H9 (cell line): ENCODE data around the gene RASA2. TPM values are rescaled to one million over a fixed set of nuclear protein-coding genes. Genes with fewer than 3 reads are reported as not detected.

Experiments used
- DNase-seq: peaks from one replicate; pipeline ENCODE4 v3.0.0-alpha.2; 2017
- H2AFZ ChIP-seq: one replicate; pipeline ENCODE4 v1.6.1; 2013; ENCODE audit warnings: mild to moderate bottlenecking, low read length, control low read depth, moderate library complexity
- H2AK5ac ChIP-seq: 2 replicates; pipeline ENCODE4 v1.6.1; 2013; ENCODE audit warnings: low read length, control low read depth, mixed read lengths; ENCODE audit not compliant: insufficient read length
- H2BK120ac ChIP-seq: one replicate; pipeline ENCODE4 v1.6.1; 2013; ENCODE audit warnings: low read depth, mild to moderate bottlenecking, low read length, control low read depth, inconsistent platforms; ENCODE audit not compliant: poor library complexity, severe bottlenecking
- H2BK12ac ChIP-seq: 2 replicates; pipeline ENCODE4 v1.6.1; 2013; ENCODE audit warnings: low read length, control low read depth, mixed read lengths, low read depth; ENCODE audit not compliant: insufficient read length
- H2BK15ac ChIP-seq: 2 replicates; pipeline ENCODE4 v1.6.1; 2013; ENCODE audit warnings: low read depth, low read length, control low read depth
- H2BK20ac ChIP-seq: one replicate; pipeline ENCODE4 v1.6.1; 2013; ENCODE audit warnings: low read depth, mild to moderate bottlenecking, low read length, control low read depth, inconsistent platforms; ENCODE audit not compliant: poor library complexity, severe bottlenecking
- H2BK5ac ChIP-seq: 2 replicates; pipeline ENCODE4 v1.6.1; 2013; ENCODE audit warnings: low read length, control low read depth, mixed read lengths; ENCODE audit not compliant: insufficient read length
- H3K14ac ChIP-seq: 2 replicates; pipeline ENCODE4 v1.6.1; 2013; ENCODE audit warnings: low read length, control low read depth; ENCODE audit not compliant: insufficient read depth
- H3K18ac ChIP-seq: 2 replicates; pipeline ENCODE4 v1.6.1; 2013; ENCODE audit warnings: low read depth, mild to moderate bottlenecking, mixed read lengths, low read length, control low read depth; ENCODE audit not compliant: insufficient read length
- H3K23ac ChIP-seq: 2 replicates; pipeline ENCODE4 v1.6.1; 2013; ENCODE audit warnings: low read length, control low read depth, mixed read lengths, low read depth; ENCODE audit not compliant: insufficient read length
- H3K23me2 ChIP-seq: 2 replicates; pipeline ENCODE4 v1.6.1; 2013; ENCODE audit warnings: low read depth, mild to moderate bottlenecking, mixed read lengths, low read length, control low read depth; ENCODE audit not compliant: insufficient read length, poor library complexity, severe bottlenecking
- H3K27ac ChIP-seq: 2 replicates; pipeline ENCODE4 v1.5.1; 2013; ENCODE audit warnings: low read length, control low read depth, mixed read lengths, low read depth; ENCODE audit not compliant: insufficient read length
- H3K27me3 ChIP-seq: 2 replicates; pipeline ENCODE4 v1.6.1; 2013; ENCODE audit warnings: low read length, control low read depth, inconsistent platforms; ENCODE audit not compliant: insufficient read depth
- H3K4ac ChIP-seq: 2 replicates; pipeline ENCODE4 v1.6.1; 2013; ENCODE audit warnings: low read depth, mild to moderate bottlenecking, control low read depth, inconsistent platforms, low read length, moderate library complexity
- H3K4me1 ChIP-seq: 2 replicates; pipeline ENCODE4 v1.6.1; 2013; ENCODE audit warnings: low read length, control low read depth, inconsistent platforms; ENCODE audit not compliant: insufficient read depth
- H3K4me2 ChIP-seq: 2 replicates; pipeline ENCODE4 v1.6.1; 2013; ENCODE audit warnings: low read length, control low read depth, mixed read lengths; ENCODE audit not compliant: insufficient read length, insufficient read depth
- H3K56ac ChIP-seq: 2 replicates; pipeline ENCODE4 v1.6.1; 2013; ENCODE audit warnings: low read depth, mild to moderate bottlenecking, mixed read lengths, low read length, control low read depth; ENCODE audit not compliant: insufficient read length
- H3K79me1 ChIP-seq: 2 replicates; pipeline ENCODE4 v1.6.1; 2013; ENCODE audit warnings: low read depth, mild to moderate bottlenecking, moderate library complexity, low read length, control low read depth, inconsistent platforms; ENCODE audit not compliant: insufficient read depth, poor library complexity, severe bottlenecking
- H3K79me2 ChIP-seq: 2 replicates; pipeline ENCODE4 v1.6.1; 2013; ENCODE audit warnings: low read length, control low read depth, inconsistent platforms; ENCODE audit not compliant: insufficient read depth
- H3K9ac ChIP-seq: 2 replicates; pipeline ENCODE4 v1.6.1; 2013; ENCODE audit warnings: low read length, control low read depth, mixed read lengths; ENCODE audit not compliant: insufficient read length; ENCODE audit errors: extremely low read depth
- H3K9me3 ChIP-seq: one replicate; pipeline ENCODE4 v1.6.1; 2013; ENCODE audit warnings: low read depth, low read length, inconsistent platforms; ENCODE audit not compliant: control insufficient read depth
- H3T11ph ChIP-seq: one replicate; pipeline ENCODE4 v1.6.1; 2013; ENCODE audit warnings: mild to moderate bottlenecking, low read length, control low read depth, inconsistent platforms
- H4K20me1 ChIP-seq: one replicate; pipeline ENCODE4 v1.6.1; 2013; ENCODE audit not compliant: control insufficient read depth, insufficient read length, insufficient read depth
- H4K5ac ChIP-seq: 2 replicates; pipeline ENCODE4 v1.6.1; 2013; ENCODE audit warnings: low read depth, mild to moderate bottlenecking, mixed read lengths, low read length, control low read depth; ENCODE audit not compliant: insufficient read length
- H4K8ac ChIP-seq: replicated peaks from 2 replicates; pipeline ENCODE4 v1.6.1; 2013; ENCODE audit warnings: low read length, control low read depth, mixed read lengths, low read depth; ENCODE audit not compliant: insufficient read length
- H4K91ac ChIP-seq: 2 replicates; pipeline ENCODE4 v1.6.1; 2013; ENCODE audit warnings: low read depth, mild to moderate bottlenecking, moderate library complexity, mixed read lengths, low read length, control low read depth; ENCODE audit not compliant: insufficient read length
- H3K27ac Mint-ChIP-seq, 3 experiments: 2 replicates in 2 of 3; 3 replicates in 1 of 3; pipeline ENCODE4 v1.8.0; 2020 to 2021; ENCODE audit warnings: mixed read lengths in 3 of 3, mild to moderate bottlenecking in 1 of 3, moderate library complexity in 1 of 3
- H3K27me3 Mint-ChIP-seq: 2 replicates; pipeline ENCODE4 v1.8.0; 2021; ENCODE audit warnings: low read depth, mild to moderate bottlenecking, moderate library complexity, mixed read lengths
- H3K36me3 Mint-ChIP-seq, 3 experiments: 2 replicates in 2 of 3; 3 replicates in 1 of 3; pipeline ENCODE4 v1.8.0; 2020 to 2021; ENCODE audit warnings: low read depth in 3 of 3, mixed read lengths in 3 of 3; ENCODE audit not compliant: insufficient read depth in 1 of 3
- H3K4me1 Mint-ChIP-seq, 2 experiments: 2 replicates each; pipeline ENCODE4 v1.8.0; 2020; ENCODE audit warnings: mixed read lengths in 2 of 2
- H3K4me3 Mint-ChIP-seq, 2 experiments: 2 replicates in 1 of 2; 3 replicates in 1 of 2; pipeline ENCODE4 v1.8.0; 2020 to 2021; ENCODE audit warnings: mild to moderate bottlenecking in 2 of 2, mixed read lengths in 2 of 2, moderate library complexity in 1 of 2
- H3K9me3 Mint-ChIP-seq, 2 experiments: 2 replicates in 1 of 2; 3 replicates in 1 of 2; pipeline ENCODE4 v1.8.0; 2020; ENCODE audit warnings: mild to moderate bottlenecking in 2 of 2, mixed read lengths in 2 of 2, moderate library complexity in 1 of 2
- CTCF ChIP-seq: fragments of 200-600 bp; sonication (generic); conservative IDR thresholded peaks from 3 replicates; pipeline ENCODE4 v1.8.0; 2021; ENCODE audit warnings: antibody characterized with exemption, mild to moderate bottlenecking
- WGBS: extraction: QIAGEN DNeasy Blood & Tissue Kit; methylation state at CpG from one replicate; pipeline ENCODE4 v1.1.7; 2013; ENCODE audit warnings: missing lambda C conversion rate, low lambda C conversion rate, mixed read lengths; ENCODE audit not compliant: insufficient read length; ENCODE audit errors: extremely low coverage; 5-methylcytosine and 5-hydroxymethylcytosine counted together
- total RNA-seq: library from RNA; stranded (reverse); gene quantifications from 2 replicates; pipeline ENCODE4 v1.2.1, GENCODE V29; 2021

The RASA2 gene
- total RNA-seq, 1 experiment from 2014 or later, result 24.4 TPM

- no peaks in the 10 kb centered on the region for H3K79me1 ChIP-seq
- no peaks in the 10 kb centered on the region for H3K79me2 ChIP-seq
- WGBS, result no CpG with 5 or more reads among the region's 6 CpGs
- peaks cover 5 to 6% of the 10 kb centered on the region in 2 experiments; a peak in 3 of 4 replicates for H3K4me1 Mint-ChIP-seq
- no peak overlapping the region for H3K14ac ChIP-seq
- H3K4ac ChIP-seq, result no peak overlapping the region
- H3K9me3 Mint-ChIP-seq, result no peaks in the 10 kb centered on the region
- no peaks in the 10 kb centered on the region for H4K20me1 ChIP-seq
- no peaks in the 10 kb centered on the region for H3K23me2 ChIP-seq
- H3K56ac ChIP-seq, result no peak overlapping the region
- no peak overlapping the region for H2BK5ac ChIP-seq
- H4K91ac ChIP-seq, result no peak overlapping the region
- no peak overlapping the region for H3K4me2 ChIP-seq
- no peak overlapping the region for H3K4me3 Mint-ChIP-seq
- no peak for TF ChIP-seq CTCF
- H4K5ac ChIP-seq, result no peak overlapping the region
- H2BK15ac ChIP-seq, result no peak overlapping the region
- H3K9me3 ChIP-seq, result no peaks in the 10 kb centered on the region
- no peak overlapping the region for H3T11ph ChIP-seq
- H3K23ac ChIP-seq, result no peak overlapping the region
- no peak overlapping the region for H2BK20ac ChIP-seq
- DNase-seq, result no peak
- no peak overlapping the region for H3K27ac ChIP-seq
- no peak overlapping the region for H2BK120ac ChIP-seq
- no peak overlapping the region for H4K8ac ChIP-seq
- H3K9ac ChIP-seq, result no peak overlapping the region
- H3K27me3 Mint-ChIP-seq, result no peaks in the 10 kb centered on the region
- no peak overlapping the region for H3K18ac ChIP-seq
- peaks cover 1 to 14% (median 11%) of the 10 kb centered on the region in 3 experiments; a peak in 4 of 7 replicates for H3K36me3 Mint-ChIP-seq
- H3K27ac Mint-ChIP-seq, result no peak overlapping the region
- H3K4me1 ChIP-seq, result no peaks in the 10 kb centered on the region
- no peak overlapping the region for H2AFZ ChIP-seq
- no peak overlapping the region for H2AK5ac ChIP-seq
- H2BK12ac ChIP-seq, result no peak overlapping the region
- no peaks in the 10 kb centered on the region; the same call in 1 of the 2 replicates for H3K27me3 ChIP-seq
These were observed 39.4 kb upstream of the RASA2 start for GRCh38 chr3:141447383-141447782.
